ENCODE results near the gene ZSCAN4.

DNA sequence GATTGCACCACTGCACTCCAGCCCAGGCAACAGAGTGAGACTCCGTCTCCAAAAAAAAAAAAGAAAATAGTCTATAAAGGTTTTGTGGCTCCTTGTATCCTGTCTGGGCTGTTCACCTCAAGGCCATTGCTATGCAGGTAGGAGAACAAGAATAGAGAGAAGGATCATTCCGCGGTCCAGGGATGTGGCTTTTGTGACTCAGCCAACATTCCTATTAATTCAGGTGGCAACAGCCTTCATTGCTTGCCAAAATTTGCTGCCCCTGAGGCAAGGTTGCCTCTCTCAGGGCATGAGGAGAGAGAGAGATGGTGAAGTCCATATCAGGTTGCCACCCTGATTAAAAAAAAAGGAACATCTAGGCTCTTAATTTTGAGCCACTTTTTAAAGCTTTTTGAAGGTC lies 21.0 kb downstream of the ZSCAN4 start:
- TF ChIP-seq, protein P1, sequence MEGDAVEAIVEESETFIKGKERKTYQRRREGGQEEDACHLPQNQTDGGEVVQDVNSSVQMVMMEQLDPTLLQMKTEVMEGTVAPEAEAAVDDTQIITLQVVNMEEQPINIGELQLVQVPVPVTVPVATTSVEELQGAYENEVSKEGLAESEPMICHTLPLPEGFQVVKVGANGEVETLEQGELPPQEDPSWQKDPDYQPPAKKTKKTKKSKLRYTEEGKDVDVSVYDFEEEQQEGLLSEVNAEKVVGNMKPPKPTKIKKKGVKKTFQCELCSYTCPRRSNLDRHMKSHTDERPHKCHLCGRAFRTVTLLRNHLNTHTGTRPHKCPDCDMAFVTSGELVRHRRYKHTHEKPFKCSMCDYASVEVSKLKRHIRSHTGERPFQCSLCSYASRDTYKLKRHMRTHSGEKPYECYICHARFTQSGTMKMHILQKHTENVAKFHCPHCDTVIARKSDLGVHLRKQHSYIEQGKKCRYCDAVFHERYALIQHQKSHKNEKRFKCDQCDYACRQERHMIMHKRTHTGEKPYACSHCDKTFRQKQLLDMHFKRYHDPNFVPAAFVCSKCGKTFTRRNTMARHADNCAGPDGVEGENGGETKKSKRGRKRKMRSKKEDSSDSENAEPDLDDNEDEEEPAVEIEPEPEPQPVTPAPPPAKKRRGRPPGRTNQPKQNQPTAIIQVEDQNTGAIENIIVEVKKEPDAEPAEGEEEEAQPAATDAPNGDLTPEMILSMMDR (conservative IDR thresholded peaks at IDR 0.05; ENCODE audit: low read depth, low read length): no peak
- TF ChIP-seq EZH2phosphoT487 (IDR thresholded peaks at IDR 0.05; ENCODE audit: borderline replicate concordance, low read length) (no peak), EZH2 (IDR thresholded peaks at IDR 0.05; ENCODE audit: low read length, unreplicated experiment) (no peak)

All from PC-3 (cell line).